ENCODE measurements around the gene LYZ. TPM values are rescaled to one million over a fixed set of nuclear protein-coding genes. Genes with fewer than 3 reads are reported as not detected.

LYZ gene
- total and polyA plus RNA-seq, 12 donors: 5.6 to 295 (median 12.3) TPM

GRCh38 chr12:69386921-69387320 lies 38.7 kb downstream of the LYZ start:
- TF ChIP-seq CTCF (IDR thresholded peaks at IDR 0.05): no peak
- no peak overlapping the region for H3K27ac ChIP-seq
- no peak overlapping the region for H3K4me3 ChIP-seq
- no peaks in the 10 kb centered on the region for H3K4me1 ChIP-seq
- H3K27me3 ChIP-seq: no peaks in the 10 kb centered on the region
- no peak for DNase-seq
- ATAC-seq: no peak
- intact Hi-C loops (cut with DNase I): loop anchor here in 5 of 10 donors (5.0 to 10.0 kb wide), 3 partner anchors 185 to 250 kb away; no protein-coding TSS in a partner anchor
- H3K9me3 ChIP-seq: no peaks in the 10 kb centered on the region
- H3K36me3 ChIP-seq: peaks cover 0 to 39% (median 8%) of the 10 kb centered on the region in 9 donors
- 98% methylated on average over 2 of the region's 2 CpGs for WGBS, 2 donors

- H3K4me3 ChIP-seq: no peak overlapping the region
- H3K27me3 ChIP-seq: no peaks in the 10 kb centered on the region
- 85 to 88% methylated on average over 1 of the region's 1 CpG for WGBS, 2 donors
- peaks cover 0 to 33% (median 7%) of the 10 kb centered on the region in 9 donors for H3K36me3 ChIP-seq
- H3K4me1 ChIP-seq: no peaks in the 10 kb centered on the region
- no peaks in the 10 kb centered on the region for H3K9me3 ChIP-seq
- intact Hi-C loops (cut with DNase I): loop anchor here in 5 of 10 donors (5.0 to 10.0 kb wide), 3 partner anchors 184 to 249 kb away; no protein-coding TSS in a partner anchor
- ATAC-seq (peak in 1 of 8 donors; percentile 53), DNase-seq (no peak)
- no peak overlapping the region for H3K27ac ChIP-seq
- peak; percentile 44 to 69 (median 60) for TF ChIP-seq CTCF (IDR thresholded peaks at IDR 0.05)
Observed at GRCh38 chr12:69388371-69388770, 40.2 kb downstream of the LYZ start.

GRCh38 chr12:69389831-69390230 lies 41.6 kb downstream of the LYZ start:
- TF ChIP-seq CTCF (IDR thresholded peaks at IDR 0.05): no peak
- H3K36me3 ChIP-seq: peaks cover 0 to 33% (median 7%) of the 10 kb centered on the region in 9 donors
- no peaks in the 10 kb centered on the region for H3K4me1 ChIP-seq
- intact Hi-C loops (cut with DNase I): loop anchor here in 6 of 10 donors (5.0 to 10.0 kb wide), 3 partner anchors 182 to 247 kb away; no protein-coding TSS in a partner anchor
- no peaks in the 10 kb centered on the region for H3K27me3 ChIP-seq
- H3K9me3 ChIP-seq: no peaks in the 10 kb centered on the region
- no peak overlapping the region for H3K27ac ChIP-seq
- ATAC-seq (no peak), DNase-seq (no peak)
- no peak overlapping the region for H3K4me3 ChIP-seq
- WGBS, 2 donors: 59 to 61% methylated on average over 1 of the region's 1 CpG

- DNase-seq (no peak), ATAC-seq (no peak)
- no peak for TF ChIP-seq CTCF (IDR thresholded peaks at IDR 0.05)
- Histone ChIP-seq H3K27me3 (no peaks in the 10 kb centered on the region), H3K4me3 (no peak overlapping the region), H3K9me3 (peaks cover 0 to 11% (median 8%) of the 10 kb centered on the region in 11 donors), H3K36me3 (peaks cover 0 to 26% (median 7%) of the 10 kb centered on the region in 9 donors), H3K4me1 (no peaks in the 10 kb centered on the region), H3K27ac (no peak overlapping the region)
- WGBS, 2 donors: 97 to 100% methylated on average over 1 of the region's 1 CpG
- intact Hi-C loops (cut with DNase I): loop anchor here in 1 of 10 donors (10.0 kb wide), 1 partner anchor 182 kb away; no protein-coding TSS in a partner anchor
Observed at GRCh38 chr12:69392179-69392928, 44.2 kb downstream of the LYZ start.
